DMS114 treated with DMSO at 0.1 percent for 48 hours (cell line): ENCODE data around the gene CAMK2D.

Experiments used
- DNase-seq: peaks from one replicate; lab custom pipeline; 2025; ENCODE audit not compliant: unreplicated experiment; lab: John Stamatoyannopoulos, UW

CAMK2D gene

GRCh38 chr4:113576947-113577678 lies 184.4 kb downstream of the CAMK2D start:
- no peak for DNase-seq

GRCh38 chr4:113575401-113575800 lies 186.1 kb downstream of the CAMK2D start:
- no peak for DNase-seq

GRCh38 chr4:113574636-113575103 lies 186.9 kb downstream of the CAMK2D start:
- DNase-seq: no peak

GRCh38 chr4:113572620-113573019 lies 188.9 kb downstream of the CAMK2D start:
- no peak for DNase-seq

- no peak for DNase-seq
These were observed 195.3 kb downstream of the CAMK2D start for GRCh38 chr4:113566015-113566795.

GRCh38 chr4:113565702-113566012 lies 195.9 kb downstream of the CAMK2D start:
- no peak for DNase-seq

GRCh38 chr4:113564493-113564892 lies 197.0 kb downstream of the CAMK2D start:
- no peak for DNase-seq

GRCh38 chr4:113563691-113564378 lies 197.7 kb downstream of the CAMK2D start:
- no peak for DNase-seq

GRCh38 chr4:113561758-113562157 lies 199.8 kb downstream of the CAMK2D start:
- no peak for DNase-seq

- no peak for DNase-seq
These were observed 200.4 kb downstream of the CAMK2D start for GRCh38 chr4:113561092-113561491.

- DNase-seq: no peak
These were observed 201.0 kb downstream of the CAMK2D start for GRCh38 chr4:113560579-113560978.

GRCh38 chr4:113559947-113560346 lies 201.6 kb downstream of the CAMK2D start:
- DNase-seq: no peak

GRCh38 chr4:113556382-113557134 lies 205.0 kb downstream of the CAMK2D start:
- no peak for DNase-seq

- no peak for DNase-seq
These were observed 205.7 kb downstream of the CAMK2D start for GRCh38 chr4:113555868-113556267.

GRCh38 chr4:113553082-113553481 lies 208.5 kb downstream of the CAMK2D start:
- DNase-seq: no peak

GRCh38 chr4:113550510-113550909 lies 211.0 kb downstream of the CAMK2D start:
- no peak for DNase-seq

GRCh38 chr4:113548303-113548702 lies 213.2 kb downstream of the CAMK2D start:
- DNase-seq: no peak

- DNase-seq: peak; percentile 0
These were observed 214.0 kb downstream of the CAMK2D start for GRCh38 chr4:113547487-113548042.

- no peak for DNase-seq
These were observed 219.6 kb downstream of the CAMK2D start for GRCh38 chr4:113541933-113542332.

GRCh38 chr4:113540859-113541258 lies 220.7 kb downstream of the CAMK2D start:
- DNase-seq: no peak

GRCh38 chr4:113539408-113539807 lies 222.1 kb downstream of the CAMK2D start:
- DNase-seq: no peak
